HUES48 (cell line): ENCODE measurements around the gene ZBTB42.

Source experiments
- H3K27ac ChIP-seq: one replicate; pipeline ENCODE4 v1.7.0; 2013; ENCODE audit warnings: low read depth, low read length, inconsistent platforms
- H3K27me3 ChIP-seq: 2 replicates; pipeline ENCODE4 v1.6.1; 2013; ENCODE audit warnings: mild to moderate bottlenecking, low read length; ENCODE audit not compliant: control insufficient read depth, insufficient read depth
- H3K36me3 ChIP-seq: 2 replicates; pipeline ENCODE4 v1.6.1; 2013; ENCODE audit warnings: low read length; ENCODE audit not compliant: control insufficient read depth, insufficient read depth
- H3K4me1 ChIP-seq: 2 replicates; pipeline ENCODE4 v1.6.1; 2013; ENCODE audit warnings: mild to moderate bottlenecking, low read length; ENCODE audit not compliant: control insufficient read depth, insufficient read depth
- H3K4me3 ChIP-seq: 2 replicates; pipeline ENCODE4 v1.5.1; 2013; ENCODE audit warnings: mild to moderate bottlenecking, low read depth, low read length
- H3K9ac ChIP-seq: 2 replicates; pipeline ENCODE4 v1.6.1; 2013; ENCODE audit warnings: mild to moderate bottlenecking, low read depth, low read length, moderate library complexity
- H3K9me3 ChIP-seq: 2 replicates; pipeline ENCODE4 v1.6.1; 2013; ENCODE audit warnings: low read length; ENCODE audit not compliant: control insufficient read depth, insufficient read depth

The ZBTB42 gene

GRCh38 chr14:104777808-104778249 lies 23.1 kb upstream of the ZBTB42 start:
- Histone ChIP-seq H3K9ac (no peak overlapping the region), H3K9me3 (no peaks in the 10 kb centered on the region), H3K4me3 (no peak overlapping the region), H3K4me1 (no peaks in the 10 kb centered on the region), H3K27ac (no peak overlapping the region), H3K27me3 (no peaks in the 10 kb centered on the region), H3K36me3 (peaks cover 13% of the 10 kb centered on the region)

GRCh38 chr14:104778694-104779331 lies 22.1 kb upstream of the ZBTB42 start:
- Histone ChIP-seq H3K4me1 (no peaks in the 10 kb centered on the region), H3K9ac (no peak overlapping the region), H3K27me3 (no peaks in the 10 kb centered on the region), H3K4me3 (no peak overlapping the region), H3K36me3 (peaks cover 7% of the 10 kb centered on the region; the same call in 1 of the 2 replicates), H3K27ac (no peak overlapping the region), H3K9me3 (no peaks in the 10 kb centered on the region)

- Histone ChIP-seq H3K4me3 (no peak overlapping the region), H3K36me3 (peaks cover 7% of the 10 kb centered on the region; the same call in 1 of the 2 replicates), H3K9ac (no peak overlapping the region), H3K9me3 (no peaks in the 10 kb centered on the region), H3K27me3 (no peaks in the 10 kb centered on the region), H3K27ac (no peak overlapping the region), H3K4me1 (no peaks in the 10 kb centered on the region)
Measured at GRCh38 chr14:104779776-104780512, 21.0 kb upstream of the ZBTB42 start.

GRCh38 chr14:104780513-104781030 lies 20.3 kb upstream of the ZBTB42 start:
- H3K27me3 ChIP-seq = no peaks in the 10 kb centered on the region
- no peak overlapping the region for H3K9ac ChIP-seq
- H3K4me3 ChIP-seq = no peak overlapping the region
- H3K36me3 ChIP-seq = 0 out of 2 replicates have a peak, but pooled peaks cover under 1% of the 10 kb centered on the region
- no peak overlapping the region for H3K27ac ChIP-seq
- no peaks in the 10 kb centered on the region for H3K4me1 ChIP-seq
- H3K9me3 ChIP-seq = no peaks in the 10 kb centered on the region

GRCh38 chr14:104781271-104782077 lies 19.4 kb upstream of the ZBTB42 start:
- H3K27me3 ChIP-seq = no peaks in the 10 kb centered on the region
- no peaks in the 10 kb centered on the region for H3K4me1 ChIP-seq
- H3K4me3 ChIP-seq = no peak overlapping the region
- H3K9ac ChIP-seq = no peak overlapping the region
- H3K9me3 ChIP-seq = no peaks in the 10 kb centered on the region
- H3K27ac ChIP-seq = no peak overlapping the region
- H3K36me3 ChIP-seq = no peaks in the 10 kb centered on the region

- H3K9ac ChIP-seq = no peak overlapping the region
- no peak overlapping the region for H3K27ac ChIP-seq
- no peaks in the 10 kb centered on the region for H3K9me3 ChIP-seq
- no peaks in the 10 kb centered on the region for H3K27me3 ChIP-seq
- no peaks in the 10 kb centered on the region for H3K36me3 ChIP-seq
- H3K4me3 ChIP-seq = no peak overlapping the region
- no peaks in the 10 kb centered on the region for H3K4me1 ChIP-seq
Measured at GRCh38 chr14:104782086-104782807, 18.7 kb upstream of the ZBTB42 start.

- Histone ChIP-seq H3K27ac (no peak overlapping the region), H3K9me3 (no peaks in the 10 kb centered on the region), H3K27me3 (no peaks in the 10 kb centered on the region), H3K36me3 (no peaks in the 10 kb centered on the region), H3K4me3 (no peak overlapping the region), H3K9ac (no peak overlapping the region), H3K4me1 (no peaks in the 10 kb centered on the region)
Measured at GRCh38 chr14:104782808-104783139, 18.1 kb upstream of the ZBTB42 start.

- Histone ChIP-seq H3K27me3 (no peaks in the 10 kb centered on the region), H3K27ac (no peak overlapping the region), H3K9ac (no peak overlapping the region), H3K4me1 (no peaks in the 10 kb centered on the region), H3K9me3 (no peaks in the 10 kb centered on the region), H3K36me3 (no peaks in the 10 kb centered on the region), H3K4me3 (no peak overlapping the region)
Measured at GRCh38 chr14:104783484-104784217, 17.2 kb upstream of the ZBTB42 start.

- Histone ChIP-seq H3K4me3 (no peak overlapping the region), H3K4me1 (no peaks in the 10 kb centered on the region), H3K36me3 (no peaks in the 10 kb centered on the region), H3K27ac (no peak overlapping the region), H3K9me3 (no peaks in the 10 kb centered on the region), H3K27me3 (no peaks in the 10 kb centered on the region), H3K9ac (no peak overlapping the region)
Measured at GRCh38 chr14:104784218-104784568, 16.7 kb upstream of the ZBTB42 start.
